HCT116 (cell line): ENCODE measurements around the gene CCDC154. TPM values are rescaled to one million over a fixed set of nuclear protein-coding genes. Genes with fewer than 3 reads are reported as not detected.

Experiments used
- ATAC-seq: fragments of 200-7000 bp; cut with Tn5 transposase; 2 replicates; pipeline ENCODE4 v1.9.1; 2020; ENCODE audit warnings: mild to moderate bottlenecking, moderate library complexity
- BruUV-seq: library from RNA; stranded (reverse); fragments of 400-500 nt; replicated peaks from 2 replicates; lab custom pipeline; 2021; lab: Mats Ljungman, UMichigan
- CTCF ChIA-PET: fragments of 300-600 bp; sonication (Branson Sonifier 250); formaldehyde crosslinking; loops from one replicate; lab custom pipeline; 2021; ENCODE audit warnings: antibody characterized with exemption; lab: Charles Lee
- POLR2A ChIA-PET: fragments of 300-600, 350-600 bp; sonication (Branson Sonifier 250); formaldehyde crosslinking; loops from one replicate; lab custom pipeline; 2021; ENCODE audit warnings: antibody characterized with exemption; lab: Charles Lee
- RAD21 ChIA-PET, 2 experiments: fragments of 300-600 bp; sonication (Branson Sonifier 250); formaldehyde crosslinking; loops; one replicate each; lab custom pipeline; 2023; ENCODE audit warnings: low total read pairs in 2 of 2; ENCODE audit not compliant: uncharacterized antibody in 2 of 2, unreplicated experiment in 2 of 2, low non-redundant PET in 1 of 2; lab: Charles Lee
- DNase-seq: peaks from one replicate; pipeline ENCODE4 v3.0.0-alpha.2; 2010; ENCODE audit warnings: low read depth, low spot score
- H2AFZ ChIP-seq: fragments of 200-600 bp; shearing (Covaris generic), sonication (generic); 2 replicates; pipeline ENCODE4 v1.6.1; 2017; ENCODE audit warnings: low read depth, mixed run types, mixed read lengths, antibody characterized with exemption, low read length; ENCODE audit not compliant: poor library complexity, severe bottlenecking
- H3K27ac ChIP-seq: 2 replicates; pipeline ENCODE4 v1.5.1; 2012; ENCODE audit warnings: low read depth, low read length
- H3K27me3 ChIP-seq: fragments of 200-600 bp; sonication (generic); 2 replicates; pipeline ENCODE4 v1.6.1; 2016; ENCODE audit warnings: mixed run types, low read length, mixed read lengths; ENCODE audit not compliant: insufficient read depth
- H3K36me3 ChIP-seq, 2 experiments: fragments of 200-500 bp in 1 of 2; fragments of 200-600 bp in 1 of 2; sonication (Bioruptor generic) in 1 of 2; sonication (generic) in 1 of 2; 2 replicates each; pipeline versions ENCODE4 v1.5.1 to v1.6.1; 2014 to 2016; ENCODE audit warnings: low read length in 2 of 2, inconsistent platforms in 1 of 2, mixed read lengths in 1 of 2, mixed run types in 1 of 2; ENCODE audit not compliant: insufficient read depth in 2 of 2, control insufficient read depth in 1 of 2
- H3K4me1 ChIP-seq, 2 experiments: fragments of 200-600 bp in 1 of 2; sonication (generic) in 1 of 2; 2 replicates each; pipeline versions ENCODE4 v1.5.1 to v1.6.1; 2012 to 2017; ENCODE audit warnings: low read length in 2 of 2, inconsistent platforms in 1 of 2, mild to moderate bottlenecking in 1 of 2, mixed read lengths in 1 of 2, mixed run types in 1 of 2, moderate library complexity in 1 of 2; ENCODE audit not compliant: insufficient read depth in 2 of 2, control insufficient read depth in 1 of 2
- H3K4me2 ChIP-seq: fragments of 200-600 bp; sonication (generic); 2 replicates; pipeline ENCODE4 v1.6.1; 2017; ENCODE audit warnings: mixed run types, low read length, mixed read lengths
- H3K4me3 ChIP-seq, 2 experiments: fragments of 200-600 bp in 1 of 2; sonication (generic) in 1 of 2; replicated peaks in 1 of 2; 2 replicates each; pipeline ENCODE4 v1.5.1; 2011 to 2016; ENCODE audit warnings: low read length in 2 of 2, control low read depth in 1 of 2, low read depth in 1 of 2, mild to moderate bottlenecking in 1 of 2, mixed read lengths in 1 of 2, mixed run types in 1 of 2
- H3K79me2 ChIP-seq: fragments of 200-600 bp; sonication (generic); 2 replicates; pipeline ENCODE4 v1.6.1; 2017; ENCODE audit warnings: mild to moderate bottlenecking, mixed run types, low read length, moderate library complexity, mixed read lengths; ENCODE audit not compliant: insufficient read depth
- H3K9ac ChIP-seq: fragments of 200-600 bp; sonication (generic); 2 replicates; pipeline ENCODE4 v1.6.1; 2016; ENCODE audit warnings: low read length, mixed read lengths
- H3K9me2 ChIP-seq: fragments of 200-600 bp; sonication (generic), shearing (Covaris generic); 2 replicates; pipeline ENCODE4 v1.6.1; 2017; ENCODE audit warnings: mixed run types, mild to moderate bottlenecking, moderate library complexity; ENCODE audit not compliant: insufficient read depth
- H3K9me3 ChIP-seq, 2 experiments: fragments of 200-500 bp in 1 of 2; fragments of 200-600 bp in 1 of 2; sonication (Bioruptor generic) in 1 of 2; sonication (generic) in 1 of 2; 2 replicates each; pipeline ENCODE4 v1.6.1; 2014 to 2017; ENCODE audit warnings: low read length in 2 of 2, mixed read lengths in 2 of 2, inconsistent platforms in 1 of 2, low read depth in 1 of 2, mild to moderate bottlenecking in 1 of 2, mixed run types in 1 of 2, moderate library complexity in 1 of 2; ENCODE audit not compliant: control insufficient read depth in 1 of 2, insufficient read depth in 1 of 2
- H4K20me1 ChIP-seq: fragments of 200-600 bp; sonication (generic), shearing (Covaris generic); 2 replicates; pipeline ENCODE4 v1.6.1; 2017; ENCODE audit warnings: mixed run types, mild to moderate bottlenecking, moderate library complexity; ENCODE audit not compliant: insufficient read depth
- EGR1 ChIP-seq: IDR thresholded peaks from 2 replicates; pipeline ENCODE4 v1.6.1; 2012; ENCODE audit warnings: low read depth
- EZH2phosphoT487 ChIP-seq: fragments of 200-600 bp; IDR thresholded peaks from 2 replicates; pipeline ENCODE4 v1.6.1; 2018; ENCODE audit warnings: antibody characterized with exemption, borderline replicate concordance
- MAX ChIP-seq: IDR thresholded peaks from 2 replicates; pipeline ENCODE4 v1.6.1; 2012
- POLR2A ChIP-seq: IDR thresholded peaks from 2 replicates; pipeline ENCODE4 v1.7.0; 2011; ENCODE audit warnings: borderline replicate concordance; ENCODE audit not compliant: insufficient read depth, insufficient read length; ENCODE audit errors: extremely low read depth
- POLR2AphosphoS5 ChIP-seq: IDR thresholded peaks from 2 replicates; pipeline ENCODE4 v1.6.1; 2011; ENCODE audit warnings: mild to moderate bottlenecking, low read depth, low read length, moderate library complexity
- RAD21 ChIP-seq: IDR thresholded peaks from 2 replicates; pipeline ENCODE4 v1.6.1; 2012; ENCODE audit warnings: low read depth, mild to moderate bottlenecking
- TCF7L2 ChIP-seq: IDR thresholded peaks from 2 replicates; pipeline ENCODE4 v1.7.0; 2011; ENCODE audit warnings: borderline replicate concordance, inconsistent platforms; ENCODE audit not compliant: insufficient read depth, insufficient read length; ENCODE audit errors: extremely low read depth
- ZFX ChIP-seq: fragments of 450-650 bp; IDR thresholded peaks from 2 replicates; pipeline ENCODE4 v1.6.1; 2017
- intact Hi-C: fragments of 100-400 bp; cut with micrococcal nuclease; formaldehyde crosslinking; loops from 2 replicates; pipeline ENCODE4 v1.10.0; 2022
- total RNA-seq: library from RNA; stranded (reverse); gene quantifications from one replicate; pipeline ENCODE4 v1.2.1, GENCODE V29; 2021; ENCODE audit not compliant: unreplicated experiment
- TF ChIP-seq, protein P1 (sequence below): IDR thresholded peaks from 2 replicates; pipeline ENCODE4 v1.6.1; 2012

Gene CCDC154
- total RNA-seq, 1 experiment from 2014 or later, result 1.7 TPM

DNA sequence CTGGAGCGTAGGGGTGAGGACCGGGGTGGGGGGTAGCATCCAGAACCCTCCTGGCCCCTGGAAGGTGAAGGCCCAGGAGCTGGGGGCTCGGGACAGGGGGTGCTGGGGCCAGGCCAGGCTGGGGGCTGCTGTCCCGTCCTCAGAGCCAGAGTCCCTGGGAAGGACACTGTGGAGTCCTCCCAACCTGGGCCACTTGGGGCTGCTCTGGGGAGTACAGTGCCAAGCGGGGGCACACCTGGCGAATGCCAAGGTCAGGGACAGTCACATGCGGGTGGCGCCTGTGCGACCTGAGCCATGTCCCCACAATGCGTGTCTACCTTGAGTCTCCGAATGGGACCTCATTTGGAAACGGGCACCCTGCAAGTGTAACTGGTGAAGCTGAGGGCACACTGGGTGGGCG is 14.7 kb downstream of the CCDC154 start:
- TF ChIP-seq EGR1, result no peak
- no peak for TF ChIP-seq MAX
- no peak for TF ChIP-seq POLR2A
- Histone ChIP-seq H4K20me1 (no peaks in the 10 kb centered on the region), H3K27me3 (no peaks in the 10 kb centered on the region), H3K9me2 (no peaks in the 10 kb centered on the region), H3K4me3 (no peak overlapping the region), H3K4me1 (peaks cover 0 to 12% of the 10 kb centered on the region in 2 experiments; a peak in 2 of 4 replicates), H3K9ac (no peak overlapping the region), H3K9me3 (no peaks in the 10 kb centered on the region), H3K4me2 (no peak overlapping the region), H3K27ac (no peak overlapping the region), H2AFZ (no peak overlapping the region), H3K79me2 (no peaks in the 10 kb centered on the region), H3K36me3 (no peaks in the 10 kb centered on the region)
- POLR2A ChIA-PET, result no interaction called here
- DNase-seq (no peak), ATAC-seq (no peak)
- intact Hi-C loops, result no loop called here
- CTCF ChIA-PET, result no interaction called here
- no TSS peak for BruUV-seq
- RAD21 ChIA-PET, result no interaction called here

DNA sequence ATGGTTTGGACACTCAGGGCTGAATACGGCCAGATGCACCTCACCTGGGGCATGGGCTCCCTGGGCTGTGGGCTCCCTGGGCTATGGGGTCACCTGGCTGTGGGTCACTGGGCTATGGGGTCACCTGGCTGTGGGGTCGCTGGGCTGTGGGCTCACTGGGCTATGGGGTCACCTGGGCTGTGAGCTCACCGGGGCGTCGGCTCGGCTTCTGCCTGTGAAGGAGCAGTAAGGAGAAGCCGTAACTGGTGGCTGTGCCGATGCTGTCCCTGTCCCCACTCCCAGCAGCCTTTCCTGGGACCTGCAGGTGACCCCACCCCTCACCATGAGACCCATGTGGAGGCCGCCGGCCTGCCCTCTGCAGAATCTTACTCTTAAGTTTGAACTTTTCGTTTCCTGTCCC is 15.3 kb downstream of the CCDC154 start:
- H2AFZ ChIP-seq, result no peak overlapping the region
- no peaks in the 10 kb centered on the region for H3K9me2 ChIP-seq
- TF ChIP-seq ZFX (no peak), RAD21 (no peak), TCF7L2 (no peak), POLR2AphosphoS5 (no peak), EZH2phosphoT487 (no peak)
- TF ChIP-seq, protein P1, sequence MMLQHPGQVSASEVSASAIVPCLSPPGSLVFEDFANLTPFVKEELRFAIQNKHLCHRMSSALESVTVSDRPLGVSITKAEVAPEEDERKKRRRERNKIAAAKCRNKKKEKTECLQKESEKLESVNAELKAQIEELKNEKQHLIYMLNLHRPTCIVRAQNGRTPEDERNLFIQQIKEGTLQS, result no peak
- H3K4me3 ChIP-seq, result no peak overlapping the region
- H3K79me2 ChIP-seq, result no peaks in the 10 kb centered on the region
- ChIA-PET RAD21 (no interaction called here), POLR2A (interaction anchor here (0.6 kb wide), 1 partner anchor 183 kb away, joined by 3 read pairs; no protein-coding TSS in a partner anchor), CTCF (no interaction called here)
- no peaks in the 10 kb centered on the region for H3K36me3 ChIP-seq
- DNase-seq (no peak), ATAC-seq (peak; percentile 8; the same call in 1 of the 2 replicates)
- H3K27me3 ChIP-seq, result no peaks in the 10 kb centered on the region
- no peaks in the 10 kb centered on the region for H4K20me1 ChIP-seq
- H3K9ac ChIP-seq, result peak overlapping the region; percentile 13
- no peak overlapping the region; the same call in 1 of the 2 replicates for H3K27ac ChIP-seq
- no TSS peak for BruUV-seq
- intact Hi-C loops, result no loop called here
- H3K4me2 ChIP-seq, result peak overlapping the region; percentile 26; the same call in 1 of the 2 replicates
- H3K9me3 ChIP-seq, result no peaks in the 10 kb centered on the region
- H3K4me1 ChIP-seq, result peaks cover 0 to 12% of the 10 kb centered on the region in 2 experiments; a peak in 2 of 4 replicates
